M059J (cell line): Measurements from ENCODE around the gene KLF18. TPM values are rescaled to one million over a fixed set of nuclear protein-coding genes. Genes with fewer than 3 reads are reported as not detected.
A peak's percentile ranks its signal among the peaks of the same experiment; 100 is the strongest.
"Not testable (repeated sequence)": the region's sequence is repeated elsewhere in the genome, so short reads cannot be mapped to it uniquely, and the experiment has no call there.

Source experiments
- DNase-seq: peaks from one replicate; pipeline ENCODE4 v3.0.0-alpha.2; 2012; ENCODE audit warnings: low read depth
- total RNA-seq: library from RNA; depleted of rRNA; stranded (reverse); fragments of >200 nt; shearing (Covaris generic); gene quantifications from 2 replicates; pipeline ENCODE4 v1.2.3, GENCODE V29; 2014

The KLF18 gene
- total RNA-seq, 1 experiment from 2014 or later = not detected

DNA sequence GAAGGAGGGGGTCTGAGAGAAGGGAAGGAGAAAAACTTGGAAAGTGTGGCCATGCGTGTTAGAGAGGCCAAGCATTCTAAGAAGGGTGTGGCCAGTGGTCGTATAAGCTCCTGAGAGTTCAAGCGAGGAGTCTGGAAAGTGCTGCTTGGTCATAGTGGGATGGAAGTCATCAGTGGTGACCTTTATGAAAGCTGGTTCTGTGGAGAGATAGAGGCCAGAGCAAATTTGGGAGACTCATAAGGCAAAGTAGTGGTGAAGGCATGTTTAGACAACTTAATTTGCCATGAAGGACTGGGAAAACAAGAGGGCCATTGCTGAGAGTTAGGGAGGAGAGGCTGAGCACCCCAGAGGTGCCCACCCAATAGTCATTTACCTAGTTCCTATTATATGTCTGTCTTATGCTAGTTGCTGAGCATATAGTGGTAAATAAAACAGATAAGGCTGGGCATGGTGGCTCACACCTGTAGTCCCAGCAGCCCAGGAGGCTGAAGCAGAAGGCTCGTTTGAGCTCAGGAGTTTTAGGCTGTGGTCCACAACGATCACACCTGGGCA lies 21.0 kb downstream of the KLF18 start:
- no peak for DNase-seq

- DNase-seq = no peak
Observed at GRCh38 chr1:44119525-44119924, 21.9 kb downstream of the KLF18 start.

DNA sequence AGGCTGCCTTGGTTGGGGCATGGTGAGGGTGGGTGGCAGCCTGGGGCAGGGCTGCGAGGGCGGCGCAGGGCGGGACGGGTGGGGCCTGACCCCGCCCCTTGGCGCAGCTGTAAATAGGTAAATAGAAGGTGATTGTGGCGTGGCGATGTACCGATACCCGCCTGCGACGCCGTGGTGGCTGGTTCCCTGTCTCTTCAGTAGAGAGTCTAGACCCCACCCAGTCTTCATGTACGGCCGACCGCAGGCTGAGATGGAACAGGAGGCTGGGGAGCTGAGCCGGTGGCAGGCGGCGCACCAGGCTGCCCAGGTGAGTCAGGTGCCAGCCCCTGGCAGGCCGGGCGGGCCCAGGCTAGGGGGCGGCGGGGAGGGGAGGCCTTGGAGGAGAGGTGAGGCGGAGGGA lies 22.7 kb downstream of the KLF18 start, which contains the start of gene KLF17:
Gene KLF17 (plus strand): TSS at position 140 of the 400 bp plus-strand sequence. CDS start 87 bp downstream, at position 227.
- no peak for DNase-seq

DNA sequence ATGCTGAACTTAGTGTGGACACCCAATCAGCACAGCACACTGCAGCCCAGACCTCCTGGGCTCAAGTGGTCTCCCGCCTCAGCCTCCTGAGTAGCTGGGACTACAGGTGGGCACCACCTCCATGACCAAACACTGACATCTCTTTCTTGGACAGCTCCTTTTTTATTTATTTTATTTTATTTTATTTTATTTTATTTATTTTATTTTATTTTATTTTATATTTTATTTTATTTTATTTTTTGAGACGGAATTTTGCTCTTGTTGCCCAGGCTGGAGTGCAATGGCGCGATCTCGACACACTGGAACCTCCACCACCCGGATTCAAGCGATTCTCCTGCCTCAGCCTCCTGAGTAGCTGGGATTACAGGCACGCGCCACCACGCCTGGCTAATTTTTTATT lies 24.2 kb downstream of the KLF18 start:
- DNase-seq = not testable (repeated sequence)

GRCh38 chr1:44114098-44114497 lies 27.3 kb downstream of the KLF18 start:
- DNase-seq = no peak

- DNase-seq = no peak
Observed at GRCh38 chr1:44113095-44113609, 28.3 kb downstream of the KLF18 start.

GRCh38 chr1:44112486-44112885 lies 28.9 kb downstream of the KLF18 start:
- peak; percentile 50 for DNase-seq

DNA sequence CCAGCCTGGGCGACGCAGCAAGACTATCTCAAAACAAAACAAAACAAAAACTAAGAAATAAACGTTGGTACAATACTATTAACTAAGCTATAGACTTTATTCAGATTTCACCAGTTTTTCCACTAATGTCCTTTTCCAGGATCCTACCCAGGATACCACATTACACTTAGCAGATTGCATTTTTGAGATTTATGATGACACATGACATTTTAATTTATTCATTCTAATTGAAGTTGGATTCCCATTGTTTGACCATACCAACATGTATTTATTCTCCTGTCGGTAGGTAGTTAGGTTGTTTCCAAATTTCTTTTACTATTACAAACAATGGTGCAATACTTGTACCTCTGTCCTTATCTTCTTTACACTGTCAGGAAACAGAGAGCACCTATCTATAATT lies 29.6 kb downstream of the KLF18 start:
- DNase-seq = no peak

- no peak for DNase-seq
Observed at GRCh38 chr1:44110916-44111315, 30.5 kb downstream of the KLF18 start.

GRCh38 chr1:44108971-44109370 lies 32.5 kb downstream of the KLF18 start:
- DNase-seq = no peak

- DNase-seq = peak; percentile 58
Observed at GRCh38 chr1:44108241-44108640, 33.2 kb downstream of the KLF18 start.

GRCh38 chr1:44105810-44106209 lies 35.6 kb downstream of the KLF18 start:
- DNase-seq = no peak

GRCh38 chr1:44103270-44104131 lies 37.9 kb downstream of the KLF18 start:
- no peak for DNase-seq

DNA sequence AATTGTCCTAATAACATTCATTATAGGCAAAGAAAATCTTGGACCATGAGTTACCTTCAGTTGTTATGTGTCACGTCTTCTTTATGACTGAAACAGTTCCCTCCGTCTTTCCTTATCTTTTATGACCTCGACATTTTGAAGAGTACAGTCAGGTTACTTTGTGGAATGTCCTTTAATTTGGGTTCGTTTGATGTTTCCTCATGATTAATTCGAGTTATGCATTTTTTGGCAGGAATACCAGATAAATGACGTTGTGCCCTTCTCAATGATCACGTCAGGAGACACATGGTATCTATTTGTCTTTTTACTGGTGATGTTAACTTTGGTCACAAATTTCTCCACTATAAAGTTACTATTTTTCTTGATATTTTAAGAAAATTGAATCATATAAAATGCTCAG lies 40.1 kb downstream of the KLF18 start:
- no peak for DNase-seq

GRCh38 chr1:44100183-44100868 lies 41.1 kb downstream of the KLF18 start:
- DNase-seq = no peak

DNA sequence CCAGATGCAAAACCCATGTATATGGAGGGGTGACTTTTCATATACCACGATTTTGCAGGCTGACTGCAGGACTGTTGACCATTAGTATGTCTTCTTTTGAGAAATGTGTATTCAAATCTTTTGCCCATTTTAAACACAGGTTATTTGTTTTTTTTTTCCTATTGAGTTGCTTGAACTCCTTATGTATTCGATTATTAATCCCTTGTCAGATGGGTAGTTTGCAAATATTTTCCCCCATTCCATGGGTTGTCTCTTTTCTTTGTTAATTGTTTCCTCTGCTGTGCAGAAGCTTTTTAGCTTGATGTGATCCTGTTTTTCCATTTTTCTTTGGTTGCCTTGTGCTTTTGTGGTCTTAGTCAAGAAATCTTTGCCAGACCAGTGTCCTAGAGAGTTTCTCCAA lies 47.4 kb downstream of the KLF18 start:
- DNase-seq = no peak

GRCh38 chr1:44090429-44091252 lies 50.8 kb downstream of the KLF18 start:
- no peak for DNase-seq

DNA sequence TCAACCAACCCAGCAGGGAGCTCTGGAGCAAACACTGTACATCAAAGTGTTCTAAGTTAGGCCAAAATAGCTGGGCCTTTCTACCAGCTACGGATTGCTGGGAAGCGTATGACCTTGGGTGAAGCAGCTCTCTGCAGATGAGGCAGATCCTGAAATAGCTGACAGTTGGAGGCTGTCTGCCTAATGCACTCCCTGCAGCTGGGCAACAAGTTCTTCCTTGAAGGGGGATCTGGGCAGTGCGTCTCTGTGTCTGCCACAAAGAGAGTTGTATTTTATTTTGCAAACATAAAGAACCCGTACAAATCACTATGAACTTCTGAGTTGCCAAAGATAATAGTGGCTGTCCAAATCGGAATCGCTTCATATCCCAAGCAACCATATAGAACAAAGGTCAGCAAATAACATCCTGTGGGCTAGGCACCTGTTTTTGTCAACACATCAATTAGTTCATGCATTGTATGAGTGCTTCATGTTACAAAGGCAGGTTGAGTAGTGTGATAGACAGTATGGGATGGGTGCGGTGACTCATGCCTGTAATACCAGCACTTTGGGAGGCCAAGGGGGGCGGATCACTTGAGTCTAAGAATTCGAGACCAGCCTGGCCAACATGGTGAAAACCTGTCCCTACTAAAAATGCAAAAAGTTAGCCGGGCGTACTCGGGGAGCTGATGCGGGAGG lies 51.9 kb downstream of the KLF18 start:
- peak; percentile 48 for DNase-seq
